Muscle of leg (tissue), 11 donors: Measurements from ENCODE around the gene NPAS3. TPM values are rescaled to one million over a fixed set of nuclear protein-coding genes. Genes with fewer than 3 reads are reported as not detected.

Experiments used
- DNase-seq: peaks from one replicate; pipeline ENCODE4 v3.0.0; 2013
- H3K27ac ChIP-seq: one replicate; pipeline ENCODE4 v1.5.1; 2013; ENCODE audit warnings: mild to moderate bottlenecking, low read length, control low read depth
- H3K27me3 ChIP-seq: one replicate; pipeline ENCODE4 v1.6.1; 2013; ENCODE audit warnings: low read length; ENCODE audit not compliant: control insufficient read depth, insufficient read depth
- H3K36me3 ChIP-seq: one replicate; pipeline ENCODE4 v1.6.1; 2013; ENCODE audit warnings: low read length; ENCODE audit not compliant: control insufficient read depth, insufficient read depth
- H3K4me1 ChIP-seq: one replicate; pipeline ENCODE4 v1.6.1; 2013; ENCODE audit warnings: low read length; ENCODE audit not compliant: control insufficient read depth, insufficient read depth
- H3K4me3 ChIP-seq: one replicate; pipeline ENCODE4 v1.5.1; 2013; ENCODE audit warnings: low read length, control low read depth
- H3K9me3 ChIP-seq: replicated peaks from 2 replicates; pipeline ENCODE4 v1.6.1; 2013; ENCODE audit warnings: low read depth, low read length; ENCODE audit not compliant: control insufficient read depth
- WGBS: methylation state at CpG from one replicate; pipeline ENCODE4 v1.1.5; 2013; ENCODE audit warnings: missing lambda C conversion rate; ENCODE audit not compliant: insufficient coverage; 5-methylcytosine and 5-hydroxymethylcytosine counted together
- polyA plus RNA-seq, 8 donors: library from polyadenylated mRNA; unstranded; fragments of 120-200 nt; gene quantifications; one replicate each; pipeline versions ENCODE4 v1.2.1 to v1.2.3, GENCODE V29; 2013; ENCODE audit warnings: inconsistent platforms in 1 of 8, low replicate concordance in 1 of 8; ENCODE audit not compliant: insufficient read length in 8 of 8, insufficient read depth in 1 of 8
- total RNA-seq: library from RNA; stranded (reverse); fragments of 120-200 nt; gene quantifications from one replicate; pipeline ENCODE4 v1.2.4, GENCODE V29; 2013

The NPAS3 gene
- total and polyA plus RNA-seq, 9 donors = 3.4 to 7.6 (median 5.1) TPM

DNA sequence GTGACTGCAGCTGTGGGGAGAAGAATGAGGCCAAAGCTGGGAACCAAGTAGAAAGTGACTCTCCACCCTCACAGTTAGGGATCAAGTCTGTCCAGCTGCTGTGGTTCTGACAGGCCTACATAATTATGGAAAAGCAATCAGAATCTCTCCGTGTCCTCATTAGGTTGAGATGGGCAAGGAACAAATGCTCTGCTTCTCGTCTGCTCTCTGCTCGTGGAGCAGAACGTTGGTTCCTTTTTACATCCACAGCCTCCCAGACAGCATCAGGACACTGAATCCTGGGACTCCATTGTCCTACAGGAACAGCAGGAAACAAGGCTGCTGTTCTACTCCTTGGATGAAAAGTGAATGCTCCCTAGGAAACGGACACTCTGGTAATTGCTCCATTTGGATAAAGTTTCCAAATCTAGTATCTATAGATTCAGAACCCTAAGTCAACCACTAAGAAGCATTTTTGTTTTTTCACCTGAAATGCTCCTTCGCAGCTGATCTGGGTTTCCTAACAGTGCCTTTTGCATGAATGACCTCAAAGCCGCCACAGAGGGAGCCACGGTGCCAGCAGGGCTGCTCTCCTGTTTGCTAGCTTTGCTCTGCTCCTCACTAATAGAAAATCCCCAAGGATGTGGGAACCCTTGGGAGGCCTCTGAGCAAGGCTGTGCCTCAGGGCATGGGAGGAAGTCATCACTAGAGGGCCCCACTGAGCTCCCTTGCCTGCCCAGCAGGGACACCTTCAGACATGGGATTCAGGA is 910.2 kb downstream of the NPAS3 start:
- Histone ChIP-seq H3K27ac (no peak overlapping the region), H3K4me1 (peaks cover 5% of the 10 kb centered on the region), H3K9me3 (no peaks in the 10 kb centered on the region), H3K36me3 (no peaks in the 10 kb centered on the region), H3K4me3 (no peak overlapping the region), H3K27me3 (no peaks in the 10 kb centered on the region)
- 56% methylated on average over 7 of the region's 8 CpGs for WGBS
- DNase-seq = peak; percentile 38

- Histone ChIP-seq H3K4me3 (no peak overlapping the region), H3K36me3 (no peaks in the 10 kb centered on the region), H3K4me1 (peaks cover 5% of the 10 kb centered on the region), H3K27me3 (no peaks in the 10 kb centered on the region), H3K9me3 (no peaks in the 10 kb centered on the region), H3K27ac (no peak overlapping the region)
- 100% methylated on average over 1 of the region's 1 CpG for WGBS
- DNase-seq = no peak
Observed at GRCh38 chr14:33849455-33849801, 910.7 kb downstream of the NPAS3 start.

DNA sequence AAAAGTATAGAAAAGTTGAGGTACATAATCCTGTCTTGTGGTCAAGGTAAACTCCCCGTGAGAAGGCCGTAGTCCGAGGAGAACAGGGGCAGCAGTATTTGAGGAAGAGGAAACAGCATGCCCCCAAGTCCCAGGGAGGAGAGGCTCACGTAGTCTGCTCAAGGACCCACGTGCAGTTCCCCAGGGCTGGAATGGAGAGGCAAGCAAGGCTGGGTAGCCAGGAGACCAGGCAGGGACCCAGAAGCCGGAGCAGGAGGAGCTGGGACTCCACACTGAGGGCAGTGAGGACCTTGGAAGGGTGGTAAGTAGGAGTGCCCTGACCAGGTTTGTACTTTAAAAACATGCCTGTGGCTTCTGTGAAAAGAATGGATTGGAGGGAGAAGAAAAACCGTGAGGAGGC is 912.1 kb downstream of the NPAS3 start:
- DNase-seq = no peak
- Histone ChIP-seq H3K4me1 (peaks cover 5% of the 10 kb centered on the region), H3K27me3 (no peaks in the 10 kb centered on the region), H3K9me3 (no peaks in the 10 kb centered on the region), H3K4me3 (no peak overlapping the region), H3K27ac (no peak overlapping the region), H3K36me3 (no peaks in the 10 kb centered on the region)
- 72% methylated on average over 7 of the region's 7 CpGs for WGBS

GRCh38 chr14:33851366-33851765 is 912.7 kb downstream of the NPAS3 start:
- no peak overlapping the region for H3K27ac ChIP-seq
- H3K9me3 ChIP-seq = no peaks in the 10 kb centered on the region
- no peak for DNase-seq
- no peaks in the 10 kb centered on the region for H3K36me3 ChIP-seq
- WGBS = 72% methylated on average over 4 of the region's 6 CpGs
- H3K27me3 ChIP-seq = no peaks in the 10 kb centered on the region
- peaks cover 5% of the 10 kb centered on the region for H3K4me1 ChIP-seq
- no peak overlapping the region for H3K4me3 ChIP-seq

DNA sequence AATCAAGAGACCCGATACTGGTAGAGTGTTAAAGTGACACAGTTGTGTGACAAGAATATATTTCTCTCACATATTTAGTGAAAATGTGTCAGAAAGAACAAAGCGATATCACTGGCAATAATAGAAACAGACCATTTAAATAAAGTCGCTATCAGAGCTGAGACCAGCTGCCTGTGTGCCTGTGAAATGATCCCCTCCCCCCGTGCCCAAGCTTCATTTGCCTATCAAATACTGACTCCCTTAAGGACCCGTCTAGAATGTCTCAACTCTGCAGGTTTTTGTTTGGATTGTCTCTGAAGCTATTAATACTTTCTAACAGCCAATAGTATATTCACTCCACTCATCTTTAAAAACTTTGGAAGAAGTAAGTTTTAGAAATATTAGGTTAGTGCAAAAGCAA is 913.3 kb downstream of the NPAS3 start:
- H3K4me3 ChIP-seq = no peak overlapping the region
- DNase-seq = no peak
- WGBS = no CpG with 5 or more reads among the region's 5 CpGs
- peaks cover 5% of the 10 kb centered on the region for H3K4me1 ChIP-seq
- no peaks in the 10 kb centered on the region for H3K27me3 ChIP-seq
- H3K9me3 ChIP-seq = no peaks in the 10 kb centered on the region
- H3K36me3 ChIP-seq = no peaks in the 10 kb centered on the region
- no peak overlapping the region for H3K27ac ChIP-seq
